Measurements from ENCODE around the gene ANKS6. TPM values are rescaled to one million over a fixed set of nuclear protein-coding genes. Genes with fewer than 3 reads are reported as not detected.

The ANKS6 gene
- total RNA-seq, 1 donor: 12.7 TPM

DNA sequence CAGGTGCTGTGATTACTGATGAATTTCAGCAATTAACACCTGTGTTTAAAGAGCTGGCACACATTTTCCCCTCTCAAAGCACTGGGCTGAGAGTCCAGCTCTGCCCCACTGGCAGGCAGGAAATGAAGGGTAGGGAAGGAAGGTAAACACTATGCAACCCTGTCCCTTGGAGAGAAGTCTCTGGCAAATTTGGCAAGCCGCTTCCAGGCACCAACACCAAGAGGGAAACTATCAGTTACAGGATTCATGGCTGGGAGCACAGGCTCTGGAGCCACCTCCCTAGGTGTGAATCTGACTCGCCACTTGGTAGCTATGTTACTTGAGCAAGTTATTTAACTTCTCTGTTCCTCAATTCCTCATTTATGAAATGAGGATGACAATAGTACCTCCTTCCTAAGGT is 3.3 kb downstream of the ANKS6 start:
- no peak for DNase-seq (ENCODE audit: low read depth)
- no peak overlapping the region for H3K4me3 ChIP-seq (ENCODE audit: low read depth, low read length)
- TF ChIP-seq, protein P1, sequence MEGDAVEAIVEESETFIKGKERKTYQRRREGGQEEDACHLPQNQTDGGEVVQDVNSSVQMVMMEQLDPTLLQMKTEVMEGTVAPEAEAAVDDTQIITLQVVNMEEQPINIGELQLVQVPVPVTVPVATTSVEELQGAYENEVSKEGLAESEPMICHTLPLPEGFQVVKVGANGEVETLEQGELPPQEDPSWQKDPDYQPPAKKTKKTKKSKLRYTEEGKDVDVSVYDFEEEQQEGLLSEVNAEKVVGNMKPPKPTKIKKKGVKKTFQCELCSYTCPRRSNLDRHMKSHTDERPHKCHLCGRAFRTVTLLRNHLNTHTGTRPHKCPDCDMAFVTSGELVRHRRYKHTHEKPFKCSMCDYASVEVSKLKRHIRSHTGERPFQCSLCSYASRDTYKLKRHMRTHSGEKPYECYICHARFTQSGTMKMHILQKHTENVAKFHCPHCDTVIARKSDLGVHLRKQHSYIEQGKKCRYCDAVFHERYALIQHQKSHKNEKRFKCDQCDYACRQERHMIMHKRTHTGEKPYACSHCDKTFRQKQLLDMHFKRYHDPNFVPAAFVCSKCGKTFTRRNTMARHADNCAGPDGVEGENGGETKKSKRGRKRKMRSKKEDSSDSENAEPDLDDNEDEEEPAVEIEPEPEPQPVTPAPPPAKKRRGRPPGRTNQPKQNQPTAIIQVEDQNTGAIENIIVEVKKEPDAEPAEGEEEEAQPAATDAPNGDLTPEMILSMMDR (IDR thresholded peaks at IDR 0.05; ENCODE audit: insufficient read depth, low read length): no peak

DNA sequence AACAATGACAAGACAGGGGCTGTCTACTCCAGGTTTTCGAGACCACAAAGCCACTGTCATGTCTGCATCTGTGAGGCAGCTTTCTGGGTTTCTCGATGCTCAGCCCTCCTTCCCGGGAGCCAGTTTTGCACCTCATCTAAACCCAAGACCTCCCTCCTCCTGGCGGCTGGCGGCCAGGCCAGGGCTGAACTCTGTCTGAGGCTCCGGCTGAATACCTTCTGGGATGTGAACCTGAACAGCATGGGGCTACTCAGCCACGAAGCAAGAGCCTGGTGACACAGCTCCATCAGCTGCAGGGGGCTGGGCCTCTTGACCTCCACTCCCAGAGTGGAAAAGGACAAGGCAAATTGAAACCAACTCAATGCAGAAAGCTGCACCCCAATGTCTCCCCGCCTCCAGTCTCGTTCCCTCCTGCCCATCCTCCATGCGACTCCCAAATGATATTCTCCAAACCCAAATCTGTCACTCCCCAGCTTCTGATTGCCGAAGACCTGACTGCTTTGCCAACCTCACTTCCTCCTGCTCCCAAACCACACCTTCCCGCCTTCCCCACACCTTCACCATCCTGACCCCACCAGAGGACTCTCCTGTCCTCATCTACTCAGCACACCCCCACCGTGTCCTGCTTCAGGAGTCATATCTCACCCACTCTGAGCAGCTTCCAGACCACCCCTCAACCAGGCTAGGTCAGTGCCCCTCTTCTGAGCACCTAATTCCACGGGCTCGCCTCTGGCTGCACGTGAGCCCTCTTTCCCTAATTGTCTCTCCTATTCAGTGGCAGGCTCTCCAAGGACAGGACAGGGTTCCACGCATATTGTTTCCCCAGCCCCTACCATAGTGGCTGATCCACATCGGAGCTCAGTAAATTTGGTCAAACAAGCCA is 4.5 kb downstream of the ANKS6 start:
- no peak overlapping the region for H3K4me3 ChIP-seq (ENCODE audit: low read depth, low read length)
- peak; percentile 5 for DNase-seq (ENCODE audit: low read depth)

DNA sequence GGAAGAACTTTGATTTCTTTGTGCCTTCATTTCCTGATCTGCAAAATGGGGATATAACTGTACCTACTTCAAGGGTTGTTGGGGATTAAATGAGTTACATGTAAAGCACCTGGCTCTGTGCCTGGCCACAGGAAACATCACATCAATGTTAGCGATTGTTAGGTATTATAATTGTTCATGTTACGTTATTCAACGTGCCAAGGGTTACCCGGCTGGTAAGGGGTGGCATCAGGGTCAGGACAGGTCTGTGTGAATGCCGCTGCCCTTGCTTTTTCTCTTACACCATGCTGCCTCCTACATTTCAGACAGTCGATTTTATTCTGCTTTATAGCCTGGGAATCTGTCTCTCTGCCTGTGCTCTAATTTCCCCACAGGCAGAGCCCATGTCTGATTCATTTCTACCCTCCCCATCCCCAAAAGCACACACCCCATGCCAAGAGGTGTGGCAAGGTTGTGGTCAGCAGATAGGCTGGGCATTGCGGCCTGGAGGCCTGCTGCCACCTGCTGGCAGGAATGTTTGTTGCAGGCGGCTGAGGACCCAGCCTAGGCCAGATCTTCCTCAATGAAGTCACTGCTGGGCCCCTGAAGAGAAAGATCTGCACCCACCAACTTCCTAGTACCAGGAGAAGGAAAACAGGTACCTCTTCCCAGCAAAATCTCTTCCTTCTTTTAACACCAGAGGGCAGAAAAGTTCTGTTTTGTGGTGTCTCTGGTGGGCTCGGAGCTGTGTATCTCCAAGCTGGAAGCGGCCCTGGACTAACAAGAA is 5.3 kb downstream of the ANKS6 start:
- DNase-seq (ENCODE audit: low read depth): peak; percentile 98
- TF ChIP-seq, protein P1 (IDR thresholded peaks at IDR 0.05; ENCODE audit: insufficient read depth, low read length): peak; percentile 97
- H3K4me3 ChIP-seq (ENCODE audit: low read depth, low read length): no peak overlapping the region

More for the DNA sequence above, 4.5 kb downstream of the ANKS6 start:
- TF ChIP-seq, protein P1 (IDR thresholded peaks at IDR 0.05; ENCODE audit: insufficient read depth, low read length): no peak

DNA sequence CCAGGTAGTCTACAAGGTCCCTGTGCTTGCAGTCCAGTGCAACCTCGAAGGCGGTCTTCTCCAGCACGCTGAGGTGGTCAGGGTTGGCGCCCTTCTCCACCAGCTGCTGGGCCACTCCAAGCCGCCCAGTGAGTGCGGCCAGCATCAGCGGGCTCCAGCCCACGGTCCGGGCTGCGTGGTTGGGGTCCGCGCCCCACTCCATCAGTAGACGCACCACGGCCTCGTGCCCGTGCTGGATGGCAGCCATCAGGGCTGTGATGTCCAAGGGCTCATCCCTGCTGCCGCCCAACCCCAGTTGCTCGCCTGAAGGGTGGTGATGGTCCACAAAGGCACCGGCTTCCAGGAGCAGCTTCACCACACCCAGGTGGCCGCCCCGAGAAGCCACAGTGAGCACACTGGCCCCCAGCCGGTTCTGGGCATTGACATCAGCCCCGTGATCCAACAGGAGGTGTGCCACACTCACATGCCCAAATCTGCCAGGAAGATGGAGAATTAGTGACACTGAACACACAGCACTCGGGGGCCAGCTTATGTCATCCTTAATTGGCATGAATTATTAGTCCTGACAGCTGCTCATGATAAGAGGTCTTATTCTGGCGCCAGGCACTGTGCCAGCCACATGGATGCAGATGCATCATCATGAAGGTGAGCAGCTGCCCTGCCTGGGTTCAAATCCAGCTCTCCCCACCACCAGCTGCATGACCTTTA is 6.1 kb downstream of the ANKS6 start:
- DNase-seq (ENCODE audit: low read depth): peak; percentile 12
- TF ChIP-seq, protein P1 (IDR thresholded peaks at IDR 0.05; ENCODE audit: insufficient read depth, low read length): no peak
- H3K4me3 ChIP-seq (ENCODE audit: low read depth, low read length): no peak overlapping the region

DNA sequence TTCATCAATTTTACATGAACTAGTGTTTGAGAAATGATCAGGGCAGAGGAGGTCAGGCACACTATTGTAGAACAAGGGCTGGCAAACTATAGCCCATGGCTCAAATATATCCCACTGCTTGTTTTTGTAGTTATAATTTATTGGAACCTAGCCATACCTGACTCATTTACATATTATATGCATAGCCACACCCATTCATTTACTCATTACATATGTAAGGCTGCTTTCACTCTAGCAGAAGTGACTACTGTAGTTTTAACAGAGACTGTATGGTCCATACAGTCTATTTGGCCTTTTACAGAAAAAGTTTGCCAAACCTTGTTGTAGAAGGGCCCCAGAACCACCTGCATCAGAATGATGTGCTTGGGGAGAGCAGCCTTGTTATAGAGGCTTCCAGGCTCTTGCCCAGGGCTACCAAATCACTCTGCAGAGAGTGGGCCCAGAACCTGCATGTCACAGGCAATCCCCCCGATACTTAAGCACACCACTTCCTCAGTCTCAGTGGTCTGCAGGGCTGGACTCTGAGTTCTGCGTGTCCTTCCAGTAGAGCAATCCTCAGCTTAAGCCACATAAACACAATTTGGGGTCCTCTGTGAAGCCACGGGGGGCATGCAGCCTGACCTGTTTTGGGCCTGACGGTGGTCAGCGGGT is 6.7 kb downstream of the ANKS6 start:
- DNase-seq (ENCODE audit: low read depth): no peak
- TF ChIP-seq, protein P1 (IDR thresholded peaks at IDR 0.05; ENCODE audit: insufficient read depth, low read length): no peak
- H3K4me3 ChIP-seq (ENCODE audit: low read depth, low read length): no peak overlapping the region

DNA sequence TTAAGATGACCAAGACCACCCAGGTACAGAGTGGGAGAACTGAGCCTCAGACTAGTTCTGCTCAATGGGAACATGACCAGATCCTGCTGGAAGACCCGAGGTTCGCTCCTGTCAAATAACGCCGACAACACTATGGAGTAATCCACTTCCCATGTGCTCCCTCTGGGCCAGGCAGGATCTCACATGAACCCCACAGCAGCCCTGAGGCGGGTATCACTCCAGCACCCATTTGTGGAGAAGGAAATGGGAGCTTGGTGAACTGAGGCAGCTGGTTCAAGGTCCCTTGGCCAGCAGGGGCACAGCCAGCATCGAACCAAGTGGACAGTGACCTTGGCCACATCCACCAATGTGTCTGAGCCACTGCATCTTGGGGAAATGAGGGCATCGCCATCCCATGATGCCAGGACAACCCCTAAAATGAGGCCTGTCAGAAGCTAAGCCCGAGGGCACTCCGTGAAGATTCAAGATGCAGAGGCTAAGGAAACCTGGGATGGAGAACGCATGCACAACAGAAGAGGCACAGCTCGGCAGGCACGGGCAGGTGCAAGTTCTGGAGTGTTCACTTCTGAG is 8.5 kb downstream of the ANKS6 start:
- TF ChIP-seq, protein P1 (IDR thresholded peaks at IDR 0.05; ENCODE audit: insufficient read depth, low read length): no peak
- H3K4me3 ChIP-seq (ENCODE audit: low read depth, low read length): no peak overlapping the region
- DNase-seq (ENCODE audit: low read depth): no peak
